ENCODE results near the gene LRRC36.
"Not testable (repeated sequence)": the region's sequence is repeated elsewhere in the genome, so short reads cannot be mapped to it uniquely, and the experiment has no call there.

Gene LRRC36

DNA sequence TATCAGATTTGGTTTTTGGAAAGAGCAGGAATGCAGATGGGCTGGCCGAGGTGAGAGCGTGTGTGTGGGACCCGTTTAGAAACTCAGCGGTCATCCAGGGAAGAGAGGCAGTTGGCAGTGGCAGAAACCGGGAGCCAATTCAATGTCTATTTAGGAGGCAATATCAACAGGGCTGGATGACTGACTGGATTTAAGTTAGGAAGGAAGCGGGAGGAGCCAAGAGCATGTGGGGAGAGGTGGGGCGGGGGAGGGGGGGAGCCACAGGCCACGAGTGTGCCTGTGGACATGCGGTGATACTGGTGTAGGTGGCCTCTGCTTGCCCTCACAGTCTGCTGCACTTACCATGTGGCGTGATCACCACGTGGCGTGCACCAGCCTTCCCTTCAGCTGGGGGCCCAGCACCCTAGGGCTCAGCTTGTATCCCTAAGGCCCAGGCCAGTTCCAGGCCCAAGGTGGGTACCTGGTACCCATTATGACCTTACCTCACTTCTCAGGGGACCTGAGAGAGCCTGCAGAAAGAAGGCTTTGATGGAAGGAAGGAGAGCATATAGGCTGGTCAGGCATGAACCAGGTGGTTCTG, 77.5 kb downstream of the LRRC36 start:
- no peak for DNase-seq (ENCODE audit: low read depth in 3 of 3)

DNA sequence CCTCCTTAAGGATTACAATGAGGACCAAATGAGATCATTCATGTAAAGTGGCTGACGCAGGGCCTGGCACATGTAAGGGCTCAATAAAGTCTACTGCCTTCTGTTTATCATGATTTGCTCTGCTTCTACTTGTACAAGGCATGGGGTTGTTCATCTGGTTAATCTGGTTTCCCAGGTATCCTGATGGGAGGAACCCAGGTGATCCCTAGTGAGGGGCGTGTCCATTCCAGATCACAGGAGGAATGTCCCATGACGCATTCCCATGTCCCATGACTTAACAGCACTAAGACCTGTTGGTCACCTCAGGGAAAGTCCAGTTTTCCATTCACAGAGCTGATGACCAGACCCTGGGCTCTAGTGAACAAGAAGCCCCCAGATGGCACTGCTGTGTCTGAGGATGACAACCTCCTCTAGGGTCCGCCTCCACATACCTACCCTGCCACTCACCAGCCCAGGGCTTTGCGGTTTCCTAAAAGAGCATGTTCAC, 78.2 kb downstream of the LRRC36 start:
- DNase-seq (ENCODE audit: low read depth in 3 of 3) = no peak

DNA sequence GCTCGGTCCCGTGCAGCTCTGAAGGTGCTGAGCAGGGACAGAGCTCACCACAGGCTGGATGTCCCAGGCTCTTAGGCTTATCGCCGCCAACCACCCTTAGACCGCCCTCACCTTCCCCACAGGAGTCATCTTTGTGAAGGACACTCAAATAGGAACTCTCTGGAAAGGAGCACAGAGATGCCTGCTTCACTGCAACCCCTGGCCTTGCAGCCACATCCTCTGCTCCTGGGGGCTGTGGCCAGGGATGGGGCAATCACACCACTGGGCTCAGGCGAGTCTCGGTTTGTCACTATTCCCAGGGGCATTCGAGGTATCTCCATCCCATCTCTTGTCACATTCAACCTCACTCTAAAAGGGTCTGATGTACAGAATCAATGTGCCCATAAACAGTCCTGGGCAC, 78.7 kb downstream of the LRRC36 start:
- DNase-seq (ENCODE audit: low read depth in 3 of 3) = no peak

DNA sequence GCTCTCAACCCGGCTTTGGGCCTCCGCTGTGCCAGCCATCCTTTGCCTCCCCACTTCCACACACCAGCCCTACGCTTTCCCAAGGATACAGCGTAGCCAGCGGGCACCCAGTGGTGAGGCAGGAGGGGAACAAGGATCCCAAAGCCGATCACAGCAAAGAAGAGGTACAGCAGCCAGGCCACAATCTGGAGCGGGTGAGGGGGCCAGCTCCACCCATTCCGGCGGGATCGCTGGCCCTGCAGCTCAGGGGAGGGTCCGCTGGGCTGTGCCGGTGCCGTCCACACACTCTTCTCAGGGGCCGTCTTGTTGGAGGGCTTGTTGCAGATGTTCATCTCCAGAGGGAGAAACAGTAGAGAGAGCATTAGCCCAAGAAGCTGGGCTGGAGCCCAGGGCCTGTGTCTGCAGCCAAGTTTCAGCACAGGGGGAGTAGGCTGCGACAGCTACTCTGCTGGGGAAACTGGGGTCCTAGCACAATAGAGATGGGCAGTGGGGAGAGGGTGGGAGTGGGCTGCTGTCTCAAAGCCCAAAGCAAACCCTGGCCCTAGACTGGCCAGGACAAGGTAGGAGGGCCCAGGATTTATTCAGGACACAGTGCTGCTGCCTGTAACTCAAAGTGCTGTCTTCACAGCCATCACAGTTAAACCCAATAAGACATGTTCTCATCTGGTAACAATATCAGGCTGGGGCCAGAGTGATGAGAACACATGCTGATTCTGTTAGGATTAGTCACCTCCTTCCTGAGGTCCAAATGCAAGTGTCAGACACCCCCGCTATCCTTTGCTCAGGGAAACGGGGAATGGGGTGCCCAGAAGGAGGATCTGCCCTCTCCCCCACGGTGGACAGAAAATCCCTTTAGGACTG, 79.7 kb downstream of the LRRC36 start:
- DNase-seq (ENCODE audit: low read depth in 3 of 3) = no peak

DNA sequence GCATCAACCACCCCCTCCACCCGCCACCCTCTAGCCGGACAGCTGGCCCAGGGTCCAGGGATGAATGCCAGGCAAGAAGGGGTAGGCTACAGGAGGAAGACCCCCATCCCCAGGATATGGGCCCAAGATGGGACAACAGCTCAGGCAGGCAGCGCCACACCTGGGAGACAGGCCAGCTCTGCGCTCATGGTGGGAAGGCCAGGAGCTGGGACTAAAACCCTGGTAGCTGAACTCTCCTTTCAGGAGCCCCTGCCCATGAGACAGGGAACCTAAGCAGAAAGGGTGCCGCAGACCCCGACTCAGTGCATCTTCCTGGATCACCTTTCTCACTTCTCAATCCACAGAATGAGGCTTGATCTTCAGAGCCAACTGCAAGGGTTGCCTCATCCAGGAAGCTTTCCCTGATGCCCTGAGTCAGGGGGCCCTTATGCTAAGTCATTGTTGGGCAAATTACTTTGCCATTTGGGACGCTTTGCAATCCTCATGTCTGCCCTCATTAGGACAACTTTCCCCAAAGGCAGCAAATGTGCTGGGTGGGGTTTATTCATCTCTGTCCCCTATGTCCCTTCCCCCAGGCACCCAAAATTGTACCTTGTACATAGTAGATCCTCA, 80.7 kb downstream of the LRRC36 start:
- no peak for DNase-seq (ENCODE audit: low read depth in 3 of 3)

DNA sequence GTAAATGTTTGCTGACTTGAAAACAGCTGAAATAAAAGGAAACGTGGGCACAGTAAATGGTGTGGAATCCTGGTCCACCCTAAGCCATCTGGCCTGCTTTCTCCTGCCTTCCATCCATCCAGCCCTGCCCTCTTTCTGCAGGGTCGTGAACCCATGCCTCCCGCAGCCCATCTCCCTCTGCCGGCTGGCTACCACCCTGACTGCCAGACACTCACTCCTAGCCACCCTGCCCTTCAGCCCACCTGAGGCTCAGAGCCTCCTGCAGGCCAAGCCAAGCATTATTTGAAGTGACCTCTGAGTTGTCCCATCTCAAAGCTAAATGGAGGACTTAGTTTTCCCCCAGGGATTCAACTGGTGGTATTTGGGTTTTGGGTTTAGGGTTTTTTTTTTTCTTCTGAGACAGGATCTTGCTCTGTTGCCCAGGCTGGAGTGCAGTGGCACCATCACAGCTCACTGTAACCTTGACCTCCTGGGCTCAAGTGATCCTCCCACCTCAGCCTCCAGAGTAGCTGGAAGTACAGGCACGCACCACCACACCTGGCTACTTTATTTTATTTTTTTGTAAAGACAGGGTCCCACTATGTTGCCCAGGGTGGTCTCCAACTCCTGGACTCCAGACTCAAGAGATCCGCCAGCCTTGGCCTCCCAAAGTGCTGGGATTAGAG, 81.3 kb downstream of the LRRC36 start:
- no peak for DNase-seq (ENCODE audit: low read depth in 3 of 3)

DNA sequence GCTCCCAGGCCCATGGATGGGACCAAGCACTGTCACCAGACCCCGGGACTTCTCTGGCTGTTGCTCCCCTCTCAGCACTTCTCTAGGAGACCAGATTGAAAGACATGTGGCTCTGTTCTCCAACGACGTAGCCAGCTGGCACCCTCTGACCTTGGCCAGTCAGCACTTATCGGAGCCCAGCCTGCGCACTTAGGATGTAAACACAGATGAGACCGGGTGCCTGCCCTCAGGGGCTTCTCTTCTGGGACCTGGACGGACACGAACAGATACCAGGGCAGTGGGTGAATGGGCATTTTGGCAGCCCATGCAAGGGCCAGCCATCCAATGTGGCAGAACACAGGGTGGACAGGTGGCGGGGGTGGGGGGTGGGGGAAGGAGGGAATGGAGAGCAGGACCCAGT, 83.0 kb downstream of the LRRC36 start:
- DNase-seq (ENCODE audit: low read depth in 3 of 3) = no peak

DNA sequence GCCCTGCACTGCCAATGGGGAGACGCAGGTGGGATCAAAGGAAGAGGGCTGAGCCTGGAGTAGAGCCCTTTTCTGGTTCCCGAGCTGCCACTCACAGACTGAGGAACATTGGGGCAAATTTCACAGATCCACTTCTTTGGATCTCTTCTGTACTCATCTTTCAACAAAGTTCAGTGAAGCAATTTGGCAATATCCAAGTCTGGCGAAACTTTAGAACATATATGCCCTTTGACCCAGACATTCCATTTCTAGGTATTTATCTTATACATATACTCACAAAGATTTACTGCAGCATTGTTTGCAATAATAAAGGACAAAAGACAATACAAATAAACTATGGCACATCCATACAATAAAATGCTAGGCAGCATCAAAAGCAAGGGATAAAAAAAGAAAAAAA, 84.7 kb downstream of the LRRC36 start:
- no peak for DNase-seq (ENCODE audit: low read depth in 3 of 3)

DNA sequence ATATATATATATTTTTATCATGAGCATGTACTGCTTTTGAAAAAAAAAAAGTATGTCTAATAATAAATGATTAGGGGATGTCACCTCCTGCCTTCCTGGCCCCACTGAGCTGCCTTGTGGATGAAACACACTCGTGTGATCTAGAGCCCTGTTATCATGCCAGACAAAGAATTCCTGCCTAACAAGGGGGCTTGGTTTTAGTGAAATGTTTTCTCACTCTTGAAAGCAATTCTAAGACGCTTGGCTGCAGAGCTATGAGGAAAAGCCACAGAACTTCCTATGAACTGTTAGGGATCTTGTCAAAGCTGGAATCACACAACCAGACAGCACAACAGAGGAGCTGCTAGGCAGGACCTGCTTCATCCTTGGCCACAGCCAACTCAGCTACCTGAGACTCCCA, 85.7 kb downstream of the LRRC36 start:
- no peak for DNase-seq (ENCODE audit: low read depth in 3 of 3)

DNA sequence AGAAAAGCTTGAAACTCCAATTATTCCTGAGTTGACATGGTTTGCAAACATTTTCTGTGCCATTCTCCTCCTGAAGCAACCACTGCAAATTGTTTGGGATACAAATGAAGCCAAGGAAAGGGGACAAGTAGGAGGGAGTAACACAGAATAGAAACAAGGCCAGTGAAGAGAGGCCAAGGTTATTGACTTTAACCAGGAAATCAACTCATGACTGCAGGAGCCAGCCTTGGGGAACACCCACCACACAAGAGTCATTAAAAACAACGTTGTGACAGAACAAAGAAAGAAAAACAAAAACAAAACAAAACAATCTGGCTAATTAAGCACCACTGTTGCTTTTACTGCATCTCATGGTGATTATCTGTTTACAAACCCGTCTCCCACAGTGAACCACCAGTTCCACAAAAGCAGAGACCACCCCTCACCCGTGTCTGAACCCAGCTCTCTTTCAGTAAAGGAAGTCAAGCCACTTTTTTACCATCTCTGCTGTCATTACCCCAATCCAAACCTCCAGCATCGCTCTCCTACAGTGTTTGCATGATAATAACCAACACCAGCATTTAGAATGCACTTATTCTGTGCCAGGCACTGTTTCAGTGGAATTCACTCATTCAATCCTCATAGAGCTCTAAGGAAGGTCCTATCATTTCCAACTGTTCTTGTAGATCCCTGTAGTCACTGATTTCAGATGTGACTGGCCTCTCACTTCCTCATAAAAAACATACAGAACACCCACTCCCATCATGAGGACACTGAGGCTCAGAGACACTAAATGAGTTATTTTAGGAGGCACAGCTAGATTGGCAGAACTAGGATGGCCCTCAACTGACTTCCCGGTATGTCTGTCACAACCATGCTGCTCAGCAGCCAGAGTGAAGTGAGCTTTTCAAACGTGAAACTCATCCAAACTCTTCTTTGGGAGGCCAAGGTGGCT, 87.6 kb downstream of the LRRC36 start:
- DNase-seq (ENCODE audit: low read depth in 3 of 3) = no peak

DNA sequence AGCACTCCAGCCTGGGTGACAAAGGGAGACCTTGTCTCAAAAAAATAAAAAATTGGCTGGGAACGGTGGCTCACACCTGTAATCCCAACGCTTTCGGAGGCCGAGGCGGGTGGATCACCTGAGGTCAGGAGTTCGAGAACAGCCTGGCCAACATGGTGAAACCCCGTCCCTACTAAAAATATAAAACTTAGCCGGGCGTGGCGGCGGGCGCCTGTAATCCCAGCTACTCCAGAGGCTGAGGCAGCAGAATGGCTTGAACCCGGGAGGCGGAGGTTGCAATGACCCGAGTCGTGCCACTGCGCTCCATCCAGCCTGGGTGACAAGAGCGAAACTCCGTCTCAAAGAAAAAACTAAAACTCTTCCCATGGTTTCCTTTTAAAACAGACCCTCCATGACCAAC, 88.8 kb downstream of the LRRC36 start:
- not testable (repeated sequence) for DNase-seq (ENCODE audit: low read depth in 3 of 3)

DNA sequence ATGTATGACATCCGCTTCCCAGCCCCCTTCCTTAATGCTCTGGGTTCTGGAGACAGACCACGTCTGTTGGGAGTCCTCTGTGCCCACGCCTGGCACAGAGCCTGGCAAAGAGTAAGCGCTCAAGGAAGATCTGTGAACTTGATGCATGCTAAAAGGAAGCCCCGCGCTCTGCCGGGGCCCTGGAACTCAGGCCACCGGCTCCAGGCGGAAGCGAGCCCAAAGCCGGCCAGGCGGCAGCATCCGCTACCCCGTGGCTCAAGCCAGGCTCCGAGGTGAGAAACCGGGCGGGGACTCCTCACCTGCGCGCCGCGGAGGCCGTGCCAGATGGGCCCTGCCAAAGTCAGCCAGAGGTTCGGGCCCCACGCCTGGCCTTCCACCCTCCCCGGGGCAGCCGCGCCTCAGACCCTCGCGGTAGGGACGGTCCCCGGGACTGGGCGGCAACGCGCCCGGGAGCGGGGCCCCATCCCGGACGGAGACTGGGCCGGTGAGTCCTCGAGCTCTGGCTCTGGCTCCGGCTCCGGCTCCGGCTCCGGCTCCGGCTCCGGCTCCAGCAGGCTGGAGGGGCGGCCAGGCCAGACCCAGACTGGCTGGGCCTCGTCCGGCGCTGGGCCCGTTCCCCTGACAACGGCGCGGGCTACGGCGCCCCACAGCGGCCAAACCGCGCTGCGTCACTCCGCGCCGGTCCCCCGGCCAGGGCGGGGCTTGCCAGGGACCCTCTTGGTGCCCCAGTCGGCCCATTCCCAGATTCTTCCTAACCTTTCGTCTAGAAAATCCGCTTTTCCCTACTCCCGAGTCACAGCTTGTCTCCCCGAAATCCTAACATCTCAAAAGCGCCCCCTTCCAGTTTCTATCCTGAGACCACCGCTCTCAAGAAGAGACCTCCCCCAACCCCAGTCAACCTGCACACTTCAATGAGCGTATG, 89.5 kb downstream of the LRRC36 start, which contains the start of gene ZDHHC1:
ZDHHC1 (minus strand) TSS at position 606 of the 922 bp plus-strand sequence. CDS start 8,702 bp downstream, outside the sequence.
- no peak for DNase-seq (ENCODE audit: low read depth in 3 of 3)

DNA sequence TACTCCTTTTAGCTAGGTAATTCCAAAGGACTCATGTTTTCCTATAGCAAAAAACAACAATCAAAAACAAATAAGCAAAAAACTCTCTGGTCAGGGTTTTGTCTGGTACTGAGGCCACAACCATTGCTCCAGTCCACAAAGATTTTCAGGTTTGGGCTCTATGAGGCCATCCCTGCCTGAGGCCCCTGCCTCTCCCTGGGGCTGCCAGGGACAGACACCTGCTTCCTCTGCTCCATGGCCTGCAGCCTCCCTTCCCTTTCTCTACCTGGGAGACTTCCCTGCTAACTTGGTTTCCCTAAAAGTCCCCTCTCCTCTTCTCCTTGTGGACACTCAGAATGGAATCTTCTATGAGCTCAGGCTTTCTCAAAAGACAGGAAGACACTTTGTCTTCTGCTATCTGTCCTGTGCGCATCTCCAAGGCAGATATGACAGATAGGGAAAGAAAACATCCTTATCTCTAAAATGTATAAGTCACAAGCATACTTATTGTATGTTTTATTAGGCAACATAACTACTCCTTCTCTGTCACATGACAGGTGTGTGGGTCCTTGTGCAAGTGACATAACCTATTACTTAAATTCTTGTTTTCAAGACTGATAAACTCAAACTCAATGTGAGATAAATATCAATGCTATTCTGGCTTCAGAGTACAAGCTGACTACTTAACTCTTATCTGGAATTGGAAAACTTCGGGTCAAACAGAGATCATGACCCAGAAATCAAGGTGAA, 90.9 kb downstream of the LRRC36 start:
- DNase-seq (ENCODE audit: low read depth in 3 of 3) = no peak

DNA sequence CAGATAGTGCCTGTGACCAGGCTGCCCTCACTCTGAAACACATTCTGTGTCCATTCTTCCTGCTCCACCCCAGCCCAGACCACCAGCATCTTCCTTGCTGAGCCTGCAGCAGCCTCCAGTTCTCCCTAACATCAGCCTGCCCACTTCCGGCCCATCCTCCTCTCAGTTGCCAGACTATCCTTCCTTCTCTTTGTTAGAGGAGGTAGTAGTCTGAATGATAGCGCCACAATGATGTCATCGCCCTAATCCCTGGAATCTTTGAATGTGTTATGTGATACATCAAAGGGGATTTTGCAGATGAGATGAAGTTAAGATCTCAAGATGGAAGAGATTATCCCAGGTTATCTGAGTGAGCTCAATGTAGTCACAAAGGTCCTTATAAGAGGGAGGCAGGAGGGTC, 92.9 kb downstream of the LRRC36 start:
- no peak for DNase-seq (ENCODE audit: low read depth in 3 of 3)

DNA sequence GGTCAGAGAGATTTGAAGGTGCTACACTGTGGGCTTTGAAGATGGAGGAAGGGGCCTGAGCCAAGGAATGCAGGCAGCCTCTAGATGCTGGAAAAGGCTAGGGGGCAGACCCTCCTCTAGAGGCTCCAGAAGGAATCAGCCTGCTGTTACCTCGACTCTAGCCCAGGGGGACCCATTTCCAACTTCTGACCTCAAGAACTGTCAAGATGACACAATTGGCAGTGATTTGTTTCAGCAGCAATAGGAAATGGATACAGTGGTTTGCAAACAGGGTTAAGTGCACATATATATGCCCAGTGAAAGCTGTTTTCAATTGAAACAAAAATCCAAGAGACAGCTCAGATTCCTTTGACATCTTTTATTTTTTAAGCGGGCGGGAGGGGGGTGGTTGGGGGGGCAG, 93.3 kb downstream of the LRRC36 start:
- DNase-seq (ENCODE audit: low read depth in 3 of 3) = no peak

DNA sequence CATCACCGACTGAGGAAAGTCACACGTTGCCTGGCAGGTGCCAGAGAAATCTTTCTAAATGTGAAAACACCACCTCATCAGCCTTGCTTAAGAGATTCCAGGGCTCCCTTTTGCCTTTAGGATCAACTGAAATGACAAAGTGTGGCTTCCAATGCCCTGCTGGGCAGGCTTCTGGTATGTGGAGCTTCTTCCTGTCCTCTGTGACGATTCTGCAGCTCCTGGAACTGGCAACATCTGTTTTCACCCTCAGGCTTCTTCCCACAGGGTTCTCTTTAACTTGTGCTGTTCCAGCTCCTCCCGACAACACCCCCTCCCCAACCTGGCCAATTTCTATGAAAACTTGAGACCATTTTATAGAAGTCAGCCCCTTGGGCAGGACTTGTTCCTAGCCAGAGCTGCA, 94.4 kb downstream of the LRRC36 start:
- DNase-seq (ENCODE audit: low read depth in 3 of 3) = no peak

DNA sequence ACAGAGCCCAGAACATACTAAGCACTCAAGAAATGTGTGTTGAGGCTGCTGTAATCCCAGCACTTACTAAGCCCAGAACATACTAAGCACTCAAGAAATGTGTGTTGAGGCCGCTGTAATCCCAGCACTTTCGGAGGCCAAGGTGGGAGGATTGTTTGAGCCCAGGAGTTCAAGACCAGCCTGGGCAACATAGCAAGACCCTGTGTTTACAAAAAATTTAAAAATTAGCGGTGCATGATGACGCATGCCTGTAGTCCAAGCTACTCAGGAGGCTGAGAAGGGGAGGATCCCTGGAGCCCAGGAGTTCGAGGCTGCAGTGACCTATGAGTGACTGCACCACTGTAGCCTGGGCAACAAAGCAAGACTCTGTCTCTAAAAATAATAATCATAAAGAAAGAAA, 96.4 kb downstream of the LRRC36 start:
- no peak for DNase-seq (ENCODE audit: low read depth in 3 of 3)

DNA sequence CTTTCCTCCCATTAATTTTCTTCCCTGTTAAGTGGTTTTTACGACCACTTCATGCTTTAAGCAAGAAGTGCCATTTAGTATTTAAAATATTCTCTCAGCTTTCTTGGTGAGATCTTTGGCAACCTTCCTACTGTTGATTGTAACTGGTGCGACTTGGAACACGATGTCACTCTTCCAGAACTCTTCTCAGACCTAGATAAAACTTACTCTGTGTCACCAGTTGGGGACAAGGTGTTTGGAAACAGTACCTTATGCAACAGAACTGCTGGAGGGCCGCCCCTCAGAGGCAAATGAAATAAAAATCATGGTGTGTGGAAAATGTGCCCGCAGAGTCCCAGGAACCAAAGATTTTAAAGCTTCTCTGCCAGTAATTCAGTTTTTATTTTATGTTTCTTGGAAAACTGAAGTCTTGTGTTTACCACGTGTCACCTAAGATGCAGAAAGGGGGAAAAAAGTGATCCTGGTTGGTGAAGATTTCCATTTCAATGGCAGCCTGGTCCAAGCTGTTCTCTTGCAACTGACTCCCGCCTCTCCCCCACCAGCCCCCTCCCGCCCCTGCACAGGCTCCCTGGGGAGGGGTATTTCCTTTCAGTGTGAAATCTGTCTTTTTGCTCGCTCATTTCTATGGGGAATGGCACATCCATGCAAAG, 97.1 kb downstream of the LRRC36 start:
- DNase-seq (ENCODE audit: low read depth in 3 of 3) = no peak

DNA sequence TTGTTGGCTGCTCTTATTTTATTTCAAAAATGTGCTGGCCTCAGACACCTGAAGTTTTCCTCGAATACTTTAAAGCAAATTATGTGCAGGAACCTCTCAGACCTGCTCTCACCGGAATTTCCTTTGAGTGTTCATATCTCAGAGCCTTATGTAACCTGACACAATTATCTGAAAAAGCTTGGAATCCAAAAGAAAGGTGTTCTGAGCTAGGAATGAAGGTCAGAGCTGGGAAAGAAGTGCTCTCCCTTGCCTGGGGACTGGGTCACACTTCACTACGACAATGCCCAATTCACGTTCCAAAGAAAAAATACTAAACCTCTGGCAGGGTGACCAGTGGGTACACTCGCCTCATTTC, 97.6 kb downstream of the LRRC36 start:
- DNase-seq (ENCODE audit: low read depth in 3 of 3) = no peak

Measured in stimulated activated CD4-positive, alpha-beta T cell treated with anti-CD3 and anti-CD28 coated beads, TNF-alpha, amount 100 ng/mL, for 48 hours (primary cell).